ENCODE data around the gene RASA3. TPM values are rescaled to one million over a fixed set of nuclear protein-coding genes. Genes with fewer than 3 reads are reported as not detected.
"Not testable (repeated sequence)": the region's sequence is repeated elsewhere in the genome, so short reads cannot be mapped to it uniquely, and the experiment has no call there.

Gene RASA3
- total RNA-seq, 4 donors from 2014 or later: 29.5 to 38.1 (median 34.6) TPM

GRCh38 chr13:114116734-114117133, 15.7 kb downstream of the RASA3 start:
- H3K36me3 ChIP-seq: peaks cover 0 to 7% (median 0%) of the 10 kb centered on the region in 4 donors
- H3K27me3 ChIP-seq: no peaks in the 10 kb centered on the region
- no peak overlapping the region for H3K27ac ChIP-seq (replicated peaks in 1 of 4)
- H3K4me1 ChIP-seq: peaks cover 28 to 68% (median 63%) of the 10 kb centered on the region in 4 donors
- H3K4me3 ChIP-seq: no peak overlapping the region
- TF ChIP-seq EP300 (IDR thresholded peaks at IDR 0.05): no peak
- no peak for TF ChIP-seq POLR2AphosphoS5 (IDR thresholded peaks at IDR 0.05)
- TF ChIP-seq CTCF (IDR thresholded peaks at IDR 0.05): no peak
- no peak for TF ChIP-seq POLR2A (IDR thresholded peaks at IDR 0.05; ENCODE audit: low read depth)
- DNase-seq (ENCODE audit: extremely low spot score): no peak
- WGBS: 88% methylated on average over 17 of the region's 17 CpGs
- intact Hi-C loops (cut with DNase I): no loop called here
- H3K9me3 ChIP-seq: no peaks in the 10 kb centered on the region

- intact Hi-C loops (cut with DNase I): no loop called here
- H3K4me1 ChIP-seq: peaks cover 21 to 62% (median 59%) of the 10 kb centered on the region in 4 donors
- H3K27ac ChIP-seq (replicated peaks in 1 of 4): peak overlapping the region in 3 of 4 donors; percentile 19 to 28 (median 28)
- TF ChIP-seq POLR2A (IDR thresholded peaks at IDR 0.05; ENCODE audit: low read depth) (no peak), CTCF (IDR thresholded peaks at IDR 0.05) (no peak), EP300 (IDR thresholded peaks at IDR 0.05) (no peak), POLR2AphosphoS5 (IDR thresholded peaks at IDR 0.05) (no peak)
- peaks cover 0 to 7% (median 0%) of the 10 kb centered on the region in 4 donors for H3K36me3 ChIP-seq
- no peaks in the 10 kb centered on the region for H3K9me3 ChIP-seq
- WGBS: 85% methylated on average over 13 of the region's 13 CpGs
- no peaks in the 10 kb centered on the region for H3K27me3 ChIP-seq
- H3K4me3 ChIP-seq: no peak overlapping the region
- no peak for DNase-seq (ENCODE audit: extremely low spot score)
Measured at GRCh38 chr13:114115796-114116195, 16.6 kb downstream of the RASA3 start.

GRCh38 chr13:114115191-114115671, 17.2 kb downstream of the RASA3 start:
- no peak for DNase-seq (ENCODE audit: extremely low spot score)
- H3K4me3 ChIP-seq: no peak overlapping the region
- no peaks in the 10 kb centered on the region for H3K9me3 ChIP-seq
- TF ChIP-seq EP300 (IDR thresholded peaks at IDR 0.05): no peak
- TF ChIP-seq POLR2AphosphoS5 (IDR thresholded peaks at IDR 0.05): no peak
- no peak for TF ChIP-seq POLR2A (IDR thresholded peaks at IDR 0.05; ENCODE audit: low read depth)
- TF ChIP-seq CTCF (IDR thresholded peaks at IDR 0.05): no peak
- H3K36me3 ChIP-seq: peaks cover 0 to 7% (median 0%) of the 10 kb centered on the region in 4 donors
- H3K27me3 ChIP-seq: no peaks in the 10 kb centered on the region
- H3K27ac ChIP-seq (replicated peaks in 1 of 4): peak overlapping the region in 3 of 4 donors; percentile 19 to 28 (median 28)
- WGBS: 66% methylated on average over 17 of the region's 25 CpGs
- intact Hi-C loops (cut with DNase I): no loop called here
- peaks cover 23 to 63% (median 59%) of the 10 kb centered on the region in 4 donors for H3K4me1 ChIP-seq

- intact Hi-C loops (cut with DNase I); H3K36me3 ChIP-seq; H3K9me3 ChIP-seq; H3K4me3 ChIP-seq; DNase-seq (ENCODE audit: extremely low spot score); H3K27me3 ChIP-seq: not testable (repeated sequence)
- Histone ChIP-seq H3K4me1 (peaks cover 25 to 68% (median 64%) of the 10 kb centered on the region in 4 donors), H3K27ac (replicated peaks in 1 of 4) (peak overlapping the region in 2 of 4 donors; percentile 19 to 28)
- 81% methylated on average over 12 of the region's 12 CpGs for WGBS
Measured at GRCh38 chr13:114114666-114115065, 17.8 kb downstream of the RASA3 start.

- no peak for DNase-seq (ENCODE audit: extremely low spot score)
- no peak overlapping the region for H3K27ac ChIP-seq (replicated peaks in 1 of 4)
- no peaks in the 10 kb centered on the region for H3K9me3 ChIP-seq
- H3K4me3 ChIP-seq: no peak overlapping the region
- H3K27me3 ChIP-seq: no peaks in the 10 kb centered on the region
- H3K4me1 ChIP-seq: peaks cover 23 to 70% (median 65%) of the 10 kb centered on the region in 4 donors
- TF ChIP-seq CTCF (IDR thresholded peaks at IDR 0.05) (no peak), POLR2AphosphoS5 (IDR thresholded peaks at IDR 0.05) (no peak), EP300 (IDR thresholded peaks at IDR 0.05) (no peak), POLR2A (IDR thresholded peaks at IDR 0.05; ENCODE audit: low read depth) (no peak)
- 95% methylated on average over 18 of the region's 18 CpGs for WGBS
- intact Hi-C loops (cut with DNase I): no loop called here
- H3K36me3 ChIP-seq: peaks cover 0 to 7% (median 0%) of the 10 kb centered on the region in 4 donors
Measured at GRCh38 chr13:114114006-114114640, 18.3 kb downstream of the RASA3 start.

GRCh38 chr13:114113395-114113794, 19.0 kb downstream of the RASA3 start:
- Histone ChIP-seq H3K4me1 (peaks cover 23 to 70% (median 65%) of the 10 kb centered on the region in 4 donors), H3K27ac (replicated peaks in 1 of 4) (peak overlapping the region in 1 of 4 donors; percentile 22)
- DNase-seq (ENCODE audit: extremely low spot score); H3K27me3 ChIP-seq; H3K4me3 ChIP-seq; H3K9me3 ChIP-seq; intact Hi-C loops (cut with DNase I); H3K36me3 ChIP-seq: not testable (repeated sequence)
- 90% methylated on average over 9 of the region's 21 CpGs for WGBS

All from esophagus muscularis mucosa (tissue), 4 donors.